Transverse colon (tissue), 4 donors: ENCODE data around the gene SARS1. TPM values are rescaled to one million over a fixed set of nuclear protein-coding genes. Genes with fewer than 3 reads are reported as not detected.

Source experiments
- DNase-seq: peaks from one replicate; pipeline ENCODE4 v3.0.0-alpha.2; 2019
- H3K27ac ChIP-seq, 4 donors: fragments of 200-600 bp; sonication (generic); 2 replicates each; pipeline ENCODE4 v1.5.1; 2016 to 2018; ENCODE audit warnings: inconsistent platforms in 4 of 4
- H3K27me3 ChIP-seq: fragments of 200-600 bp; sonication (generic); 2 replicates; pipeline ENCODE4 v1.5.1; 2017; ENCODE audit warnings: inconsistent platforms
- H3K36me3 ChIP-seq, 4 donors: fragments of 200-600 bp; sonication (generic); 2 replicates each; pipeline ENCODE4 v1.5.1; 2017 to 2019; ENCODE audit warnings: inconsistent platforms in 4 of 4
- H3K4me1 ChIP-seq, 4 donors: fragments of 200-600 bp; sonication (generic); 2 replicates each; pipeline ENCODE4 v1.5.1; 2017 to 2020; ENCODE audit warnings: inconsistent platforms in 4 of 4
- H3K4me3 ChIP-seq, 4 donors: fragments of 200-600 bp; sonication (generic); 1 replicate in 1 of 4; 2 replicates in 3 of 4; pipeline versions ENCODE4 v1.5.1 to v1.6.1; 2017 to 2019; ENCODE audit warnings: inconsistent platforms in 4 of 4
- H3K9me3 ChIP-seq, 2 donors: fragments of 200-600 bp; sonication (generic); 2 replicates each; pipeline ENCODE4 v1.5.1; 2017 to 2019; ENCODE audit warnings: inconsistent platforms in 2 of 2
- EP300 ChIP-seq: sonication (generic); formaldehyde crosslinking; IDR thresholded peaks from one replicate; pipeline ENCODE4 v1.6.1; 2017; ENCODE audit warnings: antibody characterized with exemption, low read depth
- POLR2A ChIP-seq: fragments of 450-650 bp; IDR thresholded peaks from one replicate; pipeline ENCODE4 v1.6.1; 2016; ENCODE audit warnings: antibody characterized with exemption, mild to moderate bottlenecking, moderate library complexity
- POLR2AphosphoS5 ChIP-seq, 3 donors: sonication (generic); formaldehyde crosslinking; IDR thresholded peaks; one replicate each; pipeline ENCODE4 v1.6.1; 2016; ENCODE audit warnings: antibody characterized with exemption in 3 of 3
- WGBS, 2 donors: methylation state at CpG; one replicate each; pipeline ENCODE4 v1.1.5; 2018; ENCODE audit warnings: low coverage in 1 of 2; 5-methylcytosine and 5-hydroxymethylcytosine counted together
- in situ Hi-C, 4 donors: fragments of 200-750 bp; cut with MboI; loops; one replicate each; pipeline versions ENCODE4 v1.15.0 to v1.15.1; 2017; ENCODE audit warnings: low sequenced_read_pairs in 3 of 4, low pct_ligation_motif_present in 1 of 4, low pct_unique_long_range_greater_than_20kb in 1 of 4
- intact Hi-C: fragments of 100-400 bp; cut with DNase I; formaldehyde crosslinking; loops from one replicate; pipeline ENCODE4 v1.15.1; 2023; ENCODE audit warnings: low total_unique reads
- total RNA-seq, 4 donors: library from RNA; depleted of rRNA; stranded (reverse); fragments of >200 nt; gene quantifications; one replicate each; pipeline ENCODE4 v1.1.0, GENCODE V29; 2016
- TF ChIP-seq, protein P1 (sequence below), 5 experiments: fragments of 200-600 bp in 3 of 5; fragments of 450-650 bp in 2 of 5; sonication (generic) in 3 of 5; IDR thresholded peaks; 1 replicate in 2 of 5; 2 replicates in 3 of 5; pipeline ENCODE4 v1.5.1; 2016 to 2017; ENCODE audit warnings: antibody characterized with exemption in 5 of 5, inconsistent platforms in 3 of 5, mild to moderate bottlenecking in 2 of 5, moderate library complexity in 1 of 5

Gene SARS1
- total RNA-seq, 4 donors from 2014 or later, result 79.4 to 150 (median 125) TPM

DNA sequence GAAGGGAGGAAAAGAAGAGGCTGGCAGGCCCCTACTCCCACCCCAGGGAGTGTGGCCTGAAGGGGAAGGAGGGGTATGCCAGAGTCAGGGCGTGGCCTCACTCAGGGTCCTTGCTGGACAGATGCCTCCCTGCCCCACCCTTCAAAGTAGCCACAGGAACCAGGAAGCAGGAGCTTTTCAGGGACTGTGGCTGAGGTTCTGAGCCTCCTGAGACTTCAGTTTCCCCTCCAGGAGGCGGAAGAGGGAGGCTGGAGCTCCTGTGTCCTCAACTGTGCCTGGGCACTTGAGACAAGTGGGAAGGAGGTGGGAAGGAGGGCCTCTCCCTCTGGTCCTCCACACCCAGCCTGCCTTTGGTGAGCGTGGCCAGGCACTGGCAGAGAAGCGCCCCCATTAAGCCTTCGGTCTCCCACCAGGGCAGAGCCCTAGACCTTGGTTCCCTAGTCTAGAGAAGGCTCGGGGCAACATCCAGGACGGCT lies 40.9 kb downstream of the SARS1 start:
- Histone ChIP-seq H3K36me3 (no peaks in the 10 kb centered on the region), H3K27me3 (no peaks in the 10 kb centered on the region), H3K27ac (peak overlapping the region in 2 of 4 donors; percentile 63 to 83), H3K4me3 (no peak overlapping the region), H3K4me1 (peaks cover 15 to 26% (median 19%) of the 10 kb centered on the region in 4 donors), H3K9me3 (no peaks in the 10 kb centered on the region)
- no peak for DNase-seq
- TF ChIP-seq EP300 (no peak), POLR2A (no peak), POLR2AphosphoS5 (IDR thresholded peaks at IDR 0.05) (no peak)
- TF ChIP-seq, protein P1, sequence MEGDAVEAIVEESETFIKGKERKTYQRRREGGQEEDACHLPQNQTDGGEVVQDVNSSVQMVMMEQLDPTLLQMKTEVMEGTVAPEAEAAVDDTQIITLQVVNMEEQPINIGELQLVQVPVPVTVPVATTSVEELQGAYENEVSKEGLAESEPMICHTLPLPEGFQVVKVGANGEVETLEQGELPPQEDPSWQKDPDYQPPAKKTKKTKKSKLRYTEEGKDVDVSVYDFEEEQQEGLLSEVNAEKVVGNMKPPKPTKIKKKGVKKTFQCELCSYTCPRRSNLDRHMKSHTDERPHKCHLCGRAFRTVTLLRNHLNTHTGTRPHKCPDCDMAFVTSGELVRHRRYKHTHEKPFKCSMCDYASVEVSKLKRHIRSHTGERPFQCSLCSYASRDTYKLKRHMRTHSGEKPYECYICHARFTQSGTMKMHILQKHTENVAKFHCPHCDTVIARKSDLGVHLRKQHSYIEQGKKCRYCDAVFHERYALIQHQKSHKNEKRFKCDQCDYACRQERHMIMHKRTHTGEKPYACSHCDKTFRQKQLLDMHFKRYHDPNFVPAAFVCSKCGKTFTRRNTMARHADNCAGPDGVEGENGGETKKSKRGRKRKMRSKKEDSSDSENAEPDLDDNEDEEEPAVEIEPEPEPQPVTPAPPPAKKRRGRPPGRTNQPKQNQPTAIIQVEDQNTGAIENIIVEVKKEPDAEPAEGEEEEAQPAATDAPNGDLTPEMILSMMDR (IDR thresholded peaks at IDR 0.05), result no peak
- intact Hi-C loops (no loop called here), in situ Hi-C loops (no loop called here)
- 74% methylated on average over 7 of the region's 7 CpGs; no CpG with 5 or more reads in 1 of the 2 donors for WGBS, 2 donors

DNA sequence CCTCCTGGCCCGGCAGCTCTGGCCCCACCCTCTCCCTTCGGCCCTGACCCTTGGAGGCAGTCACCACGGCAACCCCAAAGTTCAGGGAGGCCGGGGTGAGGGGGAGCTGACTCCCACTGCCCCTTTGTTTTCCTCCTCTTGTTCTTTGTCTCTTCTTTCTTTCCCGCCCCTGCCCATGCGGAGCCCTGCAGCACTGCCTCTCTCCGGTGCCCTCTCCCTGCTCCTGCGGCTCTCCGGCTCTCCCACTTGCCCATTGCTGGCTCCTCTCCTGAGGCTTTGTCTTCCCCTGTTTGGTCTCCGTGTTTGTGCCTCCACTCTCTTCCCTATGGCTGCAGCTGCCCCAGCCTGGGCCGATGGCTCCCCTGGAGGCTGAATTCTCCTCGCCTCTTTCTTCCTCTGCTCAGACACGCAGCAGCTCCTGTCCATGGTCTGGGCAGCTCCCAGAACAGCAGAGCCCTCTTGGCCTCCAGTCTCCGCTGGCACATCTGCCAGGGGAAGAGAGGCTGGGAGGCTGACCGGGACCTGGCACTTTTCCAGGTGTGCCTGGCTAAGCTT lies 41.5 kb downstream of the SARS1 start:
- Histone ChIP-seq H3K27ac (peak overlapping the region in 2 of 4 donors; percentile 63 to 83), H3K4me3 (no peak overlapping the region), H3K9me3 (no peaks in the 10 kb centered on the region), H3K4me1 (peaks cover 12 to 24% (median 17%) of the 10 kb centered on the region in 4 donors), H3K27me3 (no peaks in the 10 kb centered on the region), H3K36me3 (no peaks in the 10 kb centered on the region)
- in situ Hi-C loops (no loop called here), intact Hi-C loops (no loop called here)
- DNase-seq, result no peak
- WGBS, 2 donors, result 69 to 79% methylated on average over 6 to 15 of the region's 15 CpGs
- TF ChIP-seq POLR2A (no peak), POLR2AphosphoS5 (IDR thresholded peaks at IDR 0.05) (no peak), EP300 (no peak)
- TF ChIP-seq, protein P1 (IDR thresholded peaks at IDR 0.05), result no peak

DNA sequence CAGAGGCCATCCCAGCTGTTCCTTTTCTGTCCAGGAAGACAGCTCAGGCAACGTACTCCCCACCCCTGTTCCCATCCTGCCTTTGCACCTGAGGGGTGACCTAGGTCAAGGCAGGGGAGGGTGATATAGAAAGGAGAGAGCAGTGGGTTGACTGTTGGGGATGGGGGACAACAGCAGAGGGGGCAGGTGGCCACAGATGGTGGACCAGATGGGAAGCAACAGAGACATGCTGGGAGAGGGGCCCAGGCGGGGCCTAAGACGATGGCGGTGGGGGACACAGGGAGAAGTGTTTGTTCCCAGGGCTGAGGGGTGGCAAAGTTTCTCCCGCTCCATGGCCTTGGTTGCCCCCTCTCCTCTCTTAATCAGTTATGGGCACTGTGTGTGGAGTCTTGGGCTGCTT lies 42.0 kb downstream of the SARS1 start:
- in situ Hi-C loops, result no loop called here
- peaks cover 9 to 19% (median 14%) of the 10 kb centered on the region in 4 donors for H3K4me1 ChIP-seq

DNA sequence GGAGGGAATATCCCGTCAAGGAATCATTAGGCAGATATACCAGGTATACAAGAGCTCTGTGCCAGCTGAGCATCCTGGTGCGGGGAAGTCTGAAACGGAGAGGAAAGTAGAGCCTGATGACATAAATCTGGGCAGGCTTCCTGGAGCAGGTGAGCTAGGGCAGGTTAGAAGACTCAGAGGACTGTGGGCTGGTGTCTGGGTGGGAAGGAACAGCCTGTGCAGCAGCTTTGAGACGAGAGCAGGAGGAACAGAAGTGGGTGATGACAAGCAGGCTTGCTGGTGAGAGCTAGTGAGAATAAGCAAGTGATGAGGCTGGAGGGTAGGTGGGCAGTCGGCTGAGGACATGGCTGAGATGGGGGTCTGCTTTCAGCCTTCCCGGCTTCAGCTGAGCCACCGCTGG lies 42.4 kb downstream of the SARS1 start:
- TF ChIP-seq POLR2A, result no peak
- no peak overlapping the region for H3K27ac ChIP-seq
- no peaks in the 10 kb centered on the region for H3K9me3 ChIP-seq
- 76 to 88% methylated on average over 5 to 7 of the region's 7 CpGs for WGBS, 2 donors
- no peaks in the 10 kb centered on the region for H3K27me3 ChIP-seq
- peaks cover 9 to 18% (median 14%) of the 10 kb centered on the region in 4 donors for H3K4me1 ChIP-seq
- no peak overlapping the region for H3K4me3 ChIP-seq
- in situ Hi-C loops (no loop called here), intact Hi-C loops (no loop called here)
- H3K36me3 ChIP-seq, result no peaks in the 10 kb centered on the region
- no peak for DNase-seq

More for the DNA sequence above, 42.0 kb downstream of the SARS1 start:
- DNase-seq, result no peak
- intact Hi-C loops, result no loop called here
- 81 to 92% methylated on average over 2 to 5 of the region's 5 CpGs for WGBS, 2 donors
- Histone ChIP-seq H3K36me3 (no peaks in the 10 kb centered on the region), H3K27ac (no peak overlapping the region), H3K4me3 (no peak overlapping the region), H3K27me3 (no peaks in the 10 kb centered on the region), H3K9me3 (no peaks in the 10 kb centered on the region)
- TF ChIP-seq POLR2AphosphoS5 (IDR thresholded peaks at IDR 0.05), result no peak
- TF ChIP-seq, protein P1 (IDR thresholded peaks at IDR 0.05), result no peak
- TF ChIP-seq POLR2A, result no peak
- no peak for TF ChIP-seq EP300
